ENCODE results near the gene NUFIP1. TPM values are rescaled to one million over a fixed set of nuclear protein-coding genes. Genes with fewer than 3 reads are reported as not detected.

The NUFIP1 gene
- total and polyA plus RNA-seq, 9 donors = 2.3 to 9.5 (median 6.8) TPM

- WGBS, 3 donors = 93 to 98% (median 95%) methylated on average over 1 of the region's 1 CpG
- intact Hi-C loops (cut with DNase I) = no loop called here
- no peak for DNase-seq
- Histone ChIP-seq H3K4me3 (no peak overlapping the region), H3K9me3 (no peaks in the 10 kb centered on the region), H3K4me1 (ENCODE audit: insufficient read depth) (no peaks in the 10 kb centered on the region), H3K27ac (no peak overlapping the region), H3K36me3 (no peaks in the 10 kb centered on the region), H3K27me3 (no peaks in the 10 kb centered on the region)
- TF ChIP-seq POLR2A (IDR thresholded peaks at IDR 0.05) (no peak), CTCF (IDR thresholded peaks at IDR 0.05) (no peak), EP300 (IDR thresholded peaks at IDR 0.05) (no peak)
Observed at GRCh38 chr13:45007823-45008222, 18.6 kb upstream of the NUFIP1 start.

- Histone ChIP-seq H3K4me3 (no peak overlapping the region), H3K36me3 (no peaks in the 10 kb centered on the region), H3K4me1 (ENCODE audit: insufficient read depth) (no peaks in the 10 kb centered on the region), H3K9me3 (no peaks in the 10 kb centered on the region), H3K27ac (no peak overlapping the region), H3K27me3 (no peaks in the 10 kb centered on the region)
- TF ChIP-seq POLR2A (IDR thresholded peaks at IDR 0.05) (no peak), EP300 (IDR thresholded peaks at IDR 0.05) (no peak), CTCF (IDR thresholded peaks at IDR 0.05) (no peak)
- DNase-seq = no peak
- intact Hi-C loops (cut with DNase I) = no loop called here
Observed at GRCh38 chr13:45007225-45007624, 18.0 kb upstream of the NUFIP1 start.

- 96 to 97% (median 97%) methylated on average over 2 of the region's 2 CpGs for WGBS, 3 donors
- Histone ChIP-seq H3K9me3 (no peaks in the 10 kb centered on the region), H3K27ac (no peak overlapping the region), H3K36me3 (no peaks in the 10 kb centered on the region), H3K4me1 (ENCODE audit: insufficient read depth) (no peaks in the 10 kb centered on the region), H3K4me3 (no peak overlapping the region), H3K27me3 (no peaks in the 10 kb centered on the region)
- intact Hi-C loops (cut with DNase I) = no loop called here
- DNase-seq = no peak
- no peak for TF ChIP-seq POLR2A (IDR thresholded peaks at IDR 0.05)
- no peak for TF ChIP-seq CTCF (IDR thresholded peaks at IDR 0.05)
- no peak for TF ChIP-seq EP300 (IDR thresholded peaks at IDR 0.05)
Observed at GRCh38 chr13:45004096-45004495, 14.8 kb upstream of the NUFIP1 start.

GRCh38 chr13:45003417-45003816 lies 14.1 kb upstream of the NUFIP1 start:
- Histone ChIP-seq H3K27ac (no peak overlapping the region), H3K9me3 (no peaks in the 10 kb centered on the region), H3K4me1 (ENCODE audit: insufficient read depth) (no peaks in the 10 kb centered on the region), H3K27me3 (no peaks in the 10 kb centered on the region), H3K36me3 (no peaks in the 10 kb centered on the region), H3K4me3 (no peak overlapping the region)
- no peak for TF ChIP-seq EP300 (IDR thresholded peaks at IDR 0.05)
- no peak for TF ChIP-seq POLR2A (IDR thresholded peaks at IDR 0.05)
- no peak for TF ChIP-seq CTCF (IDR thresholded peaks at IDR 0.05)
- intact Hi-C loops (cut with DNase I) = no loop called here
- DNase-seq = no peak

- peaks cover 15% of the 10 kb centered on the region for H3K4me1 ChIP-seq (ENCODE audit: insufficient read depth)
- intact Hi-C loops (cut with DNase I) = no loop called here
- peak overlapping the region; percentile 89 for H3K4me3 ChIP-seq
- H3K27me3 ChIP-seq = no peaks in the 10 kb centered on the region
- H3K9me3 ChIP-seq = no peaks in the 10 kb centered on the region
- peak overlapping the region in 1 of 2 donors; percentile 54 for H3K27ac ChIP-seq
- TF ChIP-seq CTCF (IDR thresholded peaks at IDR 0.05) (no peak), POLR2A (IDR thresholded peaks at IDR 0.05) (no peak), EP300 (IDR thresholded peaks at IDR 0.05) (no peak)
- WGBS, 3 donors = 2 to 7% (median 3%) methylated on average over 10 of the region's 10 CpGs
- no peaks in the 10 kb centered on the region for H3K36me3 ChIP-seq
- no peak for DNase-seq
Observed at GRCh38 chr13:44989941-44990340, 670 bp upstream of the NUFIP1 start.

Measured in ovary (tissue), 9 donors.